WTC11 (cell line): ENCODE measurements around the gene SAAL1. TPM values are rescaled to one million over a fixed set of nuclear protein-coding genes. Genes with fewer than 3 reads are reported as not detected.

ENCODE experiments used
- ATAC-seq: fragments of 200-7000 bp; cut with Tn5 transposase; 2 replicates; pipeline ENCODE4 v1.10.0; 2021; ENCODE audit warnings: mild to moderate bottlenecking, moderate library complexity
- CTCF ChIA-PET: fragments of 300-600 bp; sonication (Branson Sonifier 250); formaldehyde crosslinking; loops from one replicate; lab custom pipeline; 2021; ENCODE audit warnings: antibody characterized with exemption; lab: Charles Lee
- POLR2A ChIA-PET: fragments of 350-600 bp; sonication (Branson Sonifier 250); formaldehyde crosslinking; loops from one replicate; lab custom pipeline; 2021; ENCODE audit warnings: antibody characterized with exemption; lab: Charles Lee
- DNase-seq: peaks from one replicate; pipeline ENCODE4 v3.0.0; 2021; ENCODE audit warnings: low spot score
- H3K27ac Mint-ChIP-seq: 2 replicates; pipeline ENCODE4 v1.8.0; 2021; ENCODE audit warnings: mixed read lengths
- H3K27me3 Mint-ChIP-seq: 2 replicates; pipeline ENCODE4 v1.8.0; 2021; ENCODE audit warnings: low read depth, mild to moderate bottlenecking, moderate library complexity, mixed read lengths
- H3K36me3 Mint-ChIP-seq: 2 replicates; pipeline ENCODE4 v1.8.0; 2021; ENCODE audit warnings: mixed read lengths
- H3K4me1 Mint-ChIP-seq: 2 replicates; pipeline ENCODE4 v1.8.0; 2022; ENCODE audit warnings: mixed read lengths
- H3K4me3 Mint-ChIP-seq: 2 replicates; pipeline ENCODE4 v1.8.0; 2021; ENCODE audit warnings: mild to moderate bottlenecking, moderate library complexity, mixed read lengths
- H3K9me3 Mint-ChIP-seq: 2 replicates; pipeline ENCODE4 v1.8.0; 2021; ENCODE audit warnings: mixed read lengths
- AR ChIP-seq: fragments of 250-450 bp; sonication (Bioruptor Pico); IDR thresholded peaks from 2 replicates; pipeline ENCODE4 v1.9.0; 2021; ENCODE audit warnings: mild to moderate bottlenecking
- ARID4B ChIP-seq: sonication (generic); formaldehyde crosslinking; IDR thresholded peaks from 2 replicates; pipeline ENCODE4 v1.8.0; 2023; ENCODE audit warnings: missing genetic modification reagents, mild to moderate bottlenecking, borderline replicate concordance
- ATF6 ChIP-seq: sonication (generic); formaldehyde crosslinking; IDR thresholded peaks from 2 replicates; pipeline ENCODE4 v1.8.1; 2023; ENCODE audit warnings: mild to moderate bottlenecking, missing genetic modification reagents
- CBFB ChIP-seq: sonication (generic); formaldehyde crosslinking; IDR thresholded peaks from 2 replicates; pipeline ENCODE4 v1.8.1; 2022; ENCODE audit warnings: mild to moderate bottlenecking, low read depth, missing genetic modification reagents
- CREM ChIP-seq: sonication (generic); formaldehyde crosslinking; IDR thresholded peaks from 2 replicates; pipeline ENCODE4 v1.8.1; 2022; ENCODE audit warnings: mild to moderate bottlenecking, missing genetic modification reagents, moderate library complexity
- E2F5 ChIP-seq: sonication (generic); formaldehyde crosslinking; IDR thresholded peaks from 2 replicates; pipeline ENCODE4 v1.8.1; 2022; ENCODE audit warnings: mild to moderate bottlenecking, moderate library complexity, missing genetic modification reagents
- FOXP1 ChIP-seq: sonication (generic); formaldehyde crosslinking; IDR thresholded peaks from 2 replicates; pipeline ENCODE4 v1.8.0; 2022; ENCODE audit warnings: missing genetic modification reagents, mild to moderate bottlenecking, moderate library complexity, borderline replicate concordance
- GTF2I ChIP-seq: fragments of 250-450 bp; sonication (Bioruptor Pico); conservative IDR thresholded peaks from 2 replicates; pipeline ENCODE4 v1.4.0; 2021; ENCODE audit warnings: mild to moderate bottlenecking
- IRF2 ChIP-seq: sonication (generic); formaldehyde crosslinking; IDR thresholded peaks from 2 replicates; pipeline ENCODE4 v1.8.0; 2022; ENCODE audit warnings: low read depth, missing genetic modification reagents, borderline replicate concordance
- NFATC4 ChIP-seq: fragments of 250-450 bp; sonication (Bioruptor Pico); IDR thresholded peaks from 2 replicates; pipeline ENCODE4 v1.9.0; 2021; ENCODE audit warnings: mild to moderate bottlenecking
- SOX15 ChIP-seq: fragments of 250-450 bp; sonication (Bioruptor Pico); IDR thresholded peaks from 2 replicates; pipeline ENCODE4 v1.9.0; 2021; ENCODE audit warnings: mild to moderate bottlenecking
- STAT6 ChIP-seq: sonication (generic); formaldehyde crosslinking; conservative IDR thresholded peaks from 2 replicates; pipeline ENCODE4 v1.8.1; 2023; ENCODE audit warnings: mild to moderate bottlenecking, low read depth, missing genetic modification reagents, moderate library complexity
- TP53 ChIP-seq: sonication (generic); formaldehyde crosslinking; IDR thresholded peaks from 2 replicates; pipeline ENCODE4 v1.8.1; 2023; ENCODE audit warnings: mild to moderate bottlenecking, missing genetic modification reagents
- USF2 ChIP-seq: sonication (generic); formaldehyde crosslinking; IDR thresholded peaks from 2 replicates; pipeline ENCODE4 v1.8.1; 2023; ENCODE audit warnings: mild to moderate bottlenecking, missing genetic modification reagents, moderate library complexity
- ZBTB43 ChIP-seq: sonication (generic); formaldehyde crosslinking; IDR thresholded peaks from 2 replicates; pipeline ENCODE4 v1.8.1; 2023; ENCODE audit warnings: mild to moderate bottlenecking, missing genetic modification reagents
- ZNF219 ChIP-seq: sonication (generic); formaldehyde crosslinking; IDR thresholded peaks from 2 replicates; pipeline ENCODE4 v1.8.0; 2023; ENCODE audit warnings: missing genetic modification reagents, mild to moderate bottlenecking, borderline replicate concordance
- ZNF425 ChIP-seq: fragments of 250-450 bp; sonication (Bioruptor Pico); conservative IDR thresholded peaks from 2 replicates; pipeline ENCODE4 v1.9.0; 2021; ENCODE audit warnings: mild to moderate bottlenecking
- total RNA-seq: library from RNA; stranded (reverse); gene quantifications from 3 replicates; pipeline ENCODE4 v1.2.3, GENCODE V29; 2021

Gene SAAL1
- total RNA-seq, 1 experiment from 2014 or later = 40.9 TPM

- TF ChIP-seq ATF6 (CRISPR knock-in tag) (no peak), IRF2 (CRISPR knock-in tag) (no peak), ZNF219 (CRISPR knock-in tag) (no peak), ARID4B (CRISPR knock-in tag) (no peak), CBFB (no peak), TP53 (no peak)
- TF ChIP-seq, all 79 proteins: peak for 0
These were observed 42.8 kb downstream of the SAAL1 start (continued) for GRCh38 chr11:18063125-18063524.

GRCh38 chr11:18061351-18061750 is 44.5 kb downstream of the SAAL1 start:
- Mint-ChIP-seq H3K9me3 (no peaks in the 10 kb centered on the region), H3K4me3 (no peak overlapping the region), H3K27ac (no peak overlapping the region), H3K27me3 (no peaks in the 10 kb centered on the region; the same call in 1 of the 2 replicates), H3K4me1 (0 out of 2 replicates have a peak, but pooled peaks cover 6% of the 10 kb centered on the region), H3K36me3 (no peaks in the 10 kb centered on the region)
- TF ChIP-seq STAT6 (CRISPR knock-in tag) = no peak
- no peak for TF ChIP-seq CREM (CRISPR knock-in tag)
- TF ChIP-seq USF2 = no peak
- TF ChIP-seq GTF2I (CRISPR knock-in tag) = no peak
- TF ChIP-seq AR (CRISPR knock-in tag) = no peak
- TF ChIP-seq E2F5 (CRISPR knock-in tag) = no peak
- no peak for TF ChIP-seq ZBTB43 (CRISPR knock-in tag)
- TF ChIP-seq NFATC4 = no peak
- no peak for TF ChIP-seq FOXP1 (CRISPR knock-in tag)
- TF ChIP-seq SOX15 (CRISPR knock-in tag) = no peak
- no peak for TF ChIP-seq ZNF425
- DNase-seq (no peak), ATAC-seq (no peak)
- ChIA-PET POLR2A (no interaction called here), CTCF (no interaction called here)
